ENCODE data around the gene MPPED1.

GRCh38 chr22:43521716-43522115, 109.9 kb downstream of the MPPED1 start:
- TF ChIP-seq POLR2AphosphoS5 (IDR thresholded peaks at IDR 0.05) (no peak), CTCF (IDR thresholded peaks at IDR 0.05) (no peak), EP300 (IDR thresholded peaks at IDR 0.05) (no peak), POLR2A (IDR thresholded peaks at IDR 0.05) (no peak)

All from suprapubic skin (tissue), 4 donors.